Fibroblast of mammary gland (primary cell): ENCODE measurements around the gene NKG7.

ENCODE experiments used
- DNase-seq: peaks from one replicate; pipeline ENCODE4 v3.0.0-alpha.2; 2010; ENCODE audit warnings: low read depth
- H3K4me3 ChIP-seq: 2 replicates; pipeline ENCODE4 v1.5.1; 2011; ENCODE audit warnings: low read depth, mild to moderate bottlenecking, low read length, moderate library complexity; ENCODE audit not compliant: control insufficient read depth
- CTCF ChIP-seq: conservative IDR thresholded peaks from 2 replicates; pipeline ENCODE4 v1.5.1; 2011; ENCODE audit warnings: low read depth, low read length, inconsistent platforms; ENCODE audit not compliant: control insufficient read depth, insufficient read depth

Gene NKG7

GRCh38 chr19:51339313-51339686, 33.2 kb downstream of the NKG7 start:
- no peak for DNase-seq
- no peak for TF ChIP-seq CTCF
- peak overlapping the region; percentile 62 for H3K4me3 ChIP-seq

GRCh38 chr19:51338563-51339312, 33.7 kb downstream of the NKG7 start:
- TF ChIP-seq CTCF, result peak; percentile 60
- DNase-seq, result peak; percentile 64
- peak overlapping the region; percentile 62 for H3K4me3 ChIP-seq

- no peak for TF ChIP-seq CTCF
Measured at GRCh38 chr19:51337861-51338562, 34.4 kb downstream of the NKG7 start.

GRCh38 chr19:51337141-51337860, 35.2 kb downstream of the NKG7 start:
- H3K4me3 ChIP-seq, result no peak overlapping the region
- TF ChIP-seq CTCF, result no peak
- DNase-seq, result no peak

More at GRCh38 chr19:51337861-51338562, 34.4 kb downstream of the NKG7 start:
- H3K4me3 ChIP-seq, result no peak overlapping the region
- DNase-seq, result no peak

GRCh38 chr19:51333836-51334460, 38.5 kb downstream of the NKG7 start:
- H3K4me3 ChIP-seq, result no peak overlapping the region
- DNase-seq, result no peak
- no peak for TF ChIP-seq CTCF

- DNase-seq, result no peak
- no peak for TF ChIP-seq CTCF
- no peak overlapping the region for H3K4me3 ChIP-seq
Measured at GRCh38 chr19:51331716-51332115, 40.7 kb downstream of the NKG7 start.
